ENCODE data around the gene FCHSD2. TPM values are rescaled to one million over a fixed set of nuclear protein-coding genes. Genes with fewer than 3 reads are reported as not detected.

Gene FCHSD2
- total and polyA plus RNA-seq, 2 of the 13 experiments (the other 11 are each of a cell fraction or from before 2014, with no cell fraction given), result 20.5 to 24.8 TPM

GRCh38 chr11:72904016-72904415 is 238.1 kb downstream of the FCHSD2 start:
- Histone ChIP-seq H3K27me3 (ENCODE audit: control insufficient read depth in 1 of 2, insufficient read depth in 2 of 2, low read length in 2 of 2) (no peaks in the 10 kb centered on the region), H3K9me3 (ENCODE audit: low read length) (no peaks in the 10 kb centered on the region), H3K4me3 (replicated peaks in 1 of 3; ENCODE audit: insufficient read depth in 1 of 3, low read depth in 2 of 3, low read length in 3 of 3) (no peak overlapping the region), H4K20me1 (ENCODE audit: insufficient read depth, low read length) (no peaks in the 10 kb centered on the region), H3K4me2 (ENCODE audit: low read depth, low read length) (no peak overlapping the region), H3K79me2 (ENCODE audit: insufficient read depth, low read length) (no peaks in the 10 kb centered on the region), H2AFZ (ENCODE audit: low read length) (no peak overlapping the region), H3K27ac (ENCODE audit: extremely low read length, insufficient read depth, low read length) (no peak overlapping the region), H3K36me3 (replicated peaks in 1 of 2; ENCODE audit: control insufficient read depth in 1 of 2, insufficient read depth in 2 of 2, low read length in 2 of 2) (peaks cover 3 to 19% of the 10 kb centered on the region in 2 experiments; a peak in 3 of 5 replicates), H3K4me1 (ENCODE audit: insufficient read depth, low read length) (peaks cover 14% of the 10 kb centered on the region), H3K9ac (ENCODE audit: insufficient read depth, low read depth, low read length) (no peak overlapping the region)
- WGBS (ENCODE audit: low lambda C conversion rate), result 91% methylated on average over 4 of the region's 4 CpGs
- DNase-seq (ENCODE audit: low spot score), result no peak
- CTCF ChIA-PET (ENCODE audit: low intra/inter-chr PET ratio, low total read pairs), result no interaction called here
- intact Hi-C loops (cut with micrococcal nuclease; ENCODE audit: unreplicated experiment), result no loop called here
- TF ChIP-seq CEBPB (IDR thresholded peaks at IDR 0.05; ENCODE audit: borderline replicate concordance, low read depth, low read length) (no peak), RFX3 (CRISPR knock-in tag; IDR thresholded peaks at IDR 0.05) (no peak), FOXA1 (IDR thresholded peaks at IDR 0.05) (no peak), FOXA1 (CRISPR knock-in tag; IDR thresholded peaks at IDR 0.05) (no peak), CENPX (CRISPR knock-in tag; IDR thresholded peaks at IDR 0.05) (no peak), KLF13 (CRISPR knock-in tag; IDR thresholded peaks at IDR 0.05) (no peak), ZNF44 (CRISPR knock-in tag; IDR thresholded peaks at IDR 0.05) (no peak), TCF7L2 (IDR thresholded peaks at IDR 0.05; ENCODE audit: low read depth, low read length) (no peak), FOXO4 (CRISPR knock-in tag; conservative IDR thresholded peaks at IDR 0.05) (no peak), PRDM10 (CRISPR knock-in tag; IDR thresholded peaks at IDR 0.05; ENCODE audit: low read depth) (no peak), AHR (CRISPR knock-in tag; IDR thresholded peaks at IDR 0.05) (no peak), MYC (CRISPR knock-in tag; IDR thresholded peaks at IDR 0.05; ENCODE audit: borderline replicate concordance) (no peak), YY1 (IDR thresholded peaks at IDR 0.05; ENCODE audit: insufficient read depth, insufficient replicate concordance, low read depth, low read length) (no peak), SALL1 (CRISPR knock-in tag; IDR thresholded peaks at IDR 0.05) (no peak), ZNF34 (CRISPR knock-in tag; IDR thresholded peaks at IDR 0.05; ENCODE audit: borderline replicate concordance) (no peak), SOX5 (CRISPR knock-in tag; IDR thresholded peaks at IDR 0.05; ENCODE audit: borderline replicate concordance) (no peak), ZNF24 (IDR thresholded peaks at IDR 0.05) (no peak), BRF2 (CRISPR knock-in tag; IDR thresholded peaks at IDR 0.05) (no peak), NFIB (CRISPR knock-in tag; IDR thresholded peaks at IDR 0.05; ENCODE audit: borderline replicate concordance) (no peak), KAT2B (IDR thresholded peaks at IDR 0.05; ENCODE audit: borderline replicate concordance, low read depth, low read length) (no peak), KDM1A (CRISPR knock-in tag; IDR thresholded peaks at IDR 0.05) (no peak)
- no peak for ATAC-seq
- POLR2A ChIA-PET, result no interaction called here
- BruUV-seq (replicated peaks), result no TSS peak
- in situ Hi-C loops (cut with HindIII; ENCODE audit: extremely low pct_ligation_motif_present, low pct_unique_long_range_greater_than_20kb), result no loop called here
- no peak for FAIRE-seq
